Measurements from ENCODE around the gene SNX17. TPM values are rescaled to one million over a fixed set of nuclear protein-coding genes. Genes with fewer than 3 reads are reported as not detected.
A peak's percentile ranks its signal among the peaks of the same experiment; 100 is the strongest.

The SNX17 gene
- total RNA-seq, 6 experiments from 2014 or later: 140 to 160 (median 150) TPM

GRCh38 chr2:27370816-27371620 lies 602 bp downstream of the SNX17 start:
- DNase-seq: peak; percentile 34
- no peak for TF ChIP-seq CTCF (IDR thresholded peaks at IDR 0.05)
- peak overlapping the region; percentile 90 for H3K27ac Mint-ChIP-seq
- H3K4me3 Mint-ChIP-seq: peak overlapping the region; percentile 90
- peaks cover 57% of the 10 kb centered on the region for H3K36me3 Mint-ChIP-seq (ENCODE audit: low read depth)
- no peaks in the 10 kb centered on the region for H3K9me3 Mint-ChIP-seq
- H3K4me1 Mint-ChIP-seq (ENCODE audit: low read depth): peaks cover 31% of the 10 kb centered on the region
- peaks cover 4% of the 10 kb centered on the region for H3K27me3 Mint-ChIP-seq (ENCODE audit: insufficient read depth)

GRCh38 chr2:27372937-27373336 lies 2.5 kb downstream of the SNX17 start:
- peak overlapping the region; percentile 31 for H3K27ac Mint-ChIP-seq
- no peak for DNase-seq
- peaks cover 36% of the 10 kb centered on the region for H3K4me1 Mint-ChIP-seq (ENCODE audit: low read depth)
- H3K27me3 Mint-ChIP-seq (ENCODE audit: insufficient read depth): peaks cover 4% of the 10 kb centered on the region
- H3K4me3 Mint-ChIP-seq: peak overlapping the region; percentile 90; the same call in 1 of the 2 replicates
- H3K9me3 Mint-ChIP-seq: no peaks in the 10 kb centered on the region
- TF ChIP-seq CTCF (IDR thresholded peaks at IDR 0.05): no peak
- H3K36me3 Mint-ChIP-seq (ENCODE audit: low read depth): peaks cover 57% of the 10 kb centered on the region

- DNase-seq: no peak
- Mint-ChIP-seq H3K9me3 (no peaks in the 10 kb centered on the region), H3K4me3 (no peak overlapping the region), H3K36me3 (ENCODE audit: low read depth) (peaks cover 55% of the 10 kb centered on the region), H3K27me3 (ENCODE audit: insufficient read depth) (peaks cover 4% of the 10 kb centered on the region), H3K4me1 (ENCODE audit: low read depth) (peaks cover 32% of the 10 kb centered on the region), H3K27ac (no peak overlapping the region)
- no peak for TF ChIP-seq CTCF (IDR thresholded peaks at IDR 0.05)
Measured at GRCh38 chr2:27373567-27373966, 3.2 kb downstream of the SNX17 start.

- DNase-seq: no peak
- no peaks in the 10 kb centered on the region for H3K9me3 Mint-ChIP-seq
- no peak for TF ChIP-seq CTCF (IDR thresholded peaks at IDR 0.05)
- H3K36me3 Mint-ChIP-seq (ENCODE audit: low read depth): peaks cover 57% of the 10 kb centered on the region
- H3K4me1 Mint-ChIP-seq (ENCODE audit: low read depth): peaks cover 37% of the 10 kb centered on the region
- peaks cover 6% of the 10 kb centered on the region for H3K27me3 Mint-ChIP-seq (ENCODE audit: insufficient read depth)
- H3K27ac Mint-ChIP-seq: no peak overlapping the region; the same call in 1 of the 2 replicates
- H3K4me3 Mint-ChIP-seq: no peak overlapping the region
Measured at GRCh38 chr2:27375513-27376099, 5.2 kb downstream of the SNX17 start.

GRCh38 chr2:27376151-27376865 lies 5.9 kb downstream of the SNX17 start:
- peaks cover 42% of the 10 kb centered on the region for H3K4me1 Mint-ChIP-seq (ENCODE audit: low read depth)
- no peak for TF ChIP-seq CTCF (IDR thresholded peaks at IDR 0.05)
- H3K36me3 Mint-ChIP-seq (ENCODE audit: low read depth): peaks cover 61% of the 10 kb centered on the region
- H3K27ac Mint-ChIP-seq: peak overlapping the region; percentile 58
- peaks cover 11% of the 10 kb centered on the region for H3K27me3 Mint-ChIP-seq (ENCODE audit: insufficient read depth)
- H3K4me3 Mint-ChIP-seq: no peak overlapping the region
- no peak for DNase-seq
- H3K9me3 Mint-ChIP-seq: no peaks in the 10 kb centered on the region

All from HFFc6 (cell line).